Fibroblast of skin of scalp (primary cell): ENCODE results near the gene SAMD14.

Experiments
- DNase-seq: peaks from one replicate; pipeline ENCODE4 v3.0.0-alpha.2; 2013

Gene SAMD14

GRCh38 chr17:50111673-50112655 lies 18.0 kb downstream of the SAMD14 start:
- peak; percentile 35 for DNase-seq

GRCh38 chr17:50110591-50111349 lies 19.2 kb downstream of the SAMD14 start:
- no peak for DNase-seq

- DNase-seq, result no peak
Observed at GRCh38 chr17:50109785-50110184, 20.2 kb downstream of the SAMD14 start.

- DNase-seq, result no peak
Observed at GRCh38 chr17:50109207-50109606, 20.8 kb downstream of the SAMD14 start.

GRCh38 chr17:50108556-50108955 lies 21.4 kb downstream of the SAMD14 start:
- DNase-seq, result no peak

- DNase-seq, result peak; percentile 33
Observed at GRCh38 chr17:50107790-50108414, 22.1 kb downstream of the SAMD14 start.

GRCh38 chr17:50106393-50107131 lies 23.4 kb downstream of the SAMD14 start:
- no peak for DNase-seq

GRCh38 chr17:50105811-50106210 lies 24.1 kb downstream of the SAMD14 start:
- no peak for DNase-seq

- no peak for DNase-seq
Observed at GRCh38 chr17:50103941-50104340, 26.0 kb downstream of the SAMD14 start.

GRCh38 chr17:50103252-50103651 lies 26.7 kb downstream of the SAMD14 start:
- DNase-seq, result no peak

GRCh38 chr17:50102164-50102991 lies 27.6 kb downstream of the SAMD14 start:
- no peak for DNase-seq

- peak; percentile 57 for DNase-seq
Observed at GRCh38 chr17:50101346-50102163, 28.4 kb downstream of the SAMD14 start.

GRCh38 chr17:50100921-50101345 lies 29.0 kb downstream of the SAMD14 start:
- DNase-seq, result peak; percentile 21

- DNase-seq, result no peak
Observed at GRCh38 chr17:50100480-50100883, 29.5 kb downstream of the SAMD14 start.

- no peak for DNase-seq
Observed at GRCh38 chr17:50099003-50099402, 31.0 kb downstream of the SAMD14 start.

GRCh38 chr17:50098583-50098982 lies 31.4 kb downstream of the SAMD14 start:
- DNase-seq, result no peak

GRCh38 chr17:50097926-50098325 lies 32.0 kb downstream of the SAMD14 start:
- no peak for DNase-seq

- DNase-seq, result no peak
Observed at GRCh38 chr17:50097455-50097854, 32.5 kb downstream of the SAMD14 start.

GRCh38 chr17:50096758-50097157 lies 33.2 kb downstream of the SAMD14 start:
- no peak for DNase-seq

- DNase-seq, result no peak
Observed at GRCh38 chr17:50096092-50096491, 33.9 kb downstream of the SAMD14 start.
